Neural crest cell (in vitro differentiated cells): ENCODE data around the gene RHOXF2B. TPM values are rescaled to one million over a fixed set of nuclear protein-coding genes. Genes with fewer than 3 reads are reported as not detected.
"Not testable (repeated sequence)": the region's sequence is repeated elsewhere in the genome, so short reads cannot be mapped to it uniquely, and the experiment has no call there.

Source experiments
- DNase-seq: peaks from one replicate; pipeline ENCODE4 v3.0.0; 2021; ENCODE audit warnings: low read depth, mixed read lengths, low spot score
- H3K27ac Mint-ChIP-seq: one replicate; pipeline ENCODE4 v1.8.0; 2021; ENCODE audit warnings: mild to moderate bottlenecking, mixed read lengths; ENCODE audit not compliant: unreplicated experiment
- H3K27me3 Mint-ChIP-seq: 2 replicates; pipeline ENCODE4 v1.8.0; 2021; ENCODE audit warnings: low read depth, mild to moderate bottlenecking, mixed read lengths
- H3K36me3 Mint-ChIP-seq: 2 replicates; pipeline ENCODE4 v1.8.0; 2021; ENCODE audit warnings: low read depth, mild to moderate bottlenecking, mixed read lengths
- H3K4me1 Mint-ChIP-seq: 2 replicates; pipeline ENCODE4 v1.8.0; 2021; ENCODE audit warnings: mixed read lengths
- H3K4me3 Mint-ChIP-seq: one replicate; pipeline ENCODE4 v1.8.0; 2021; ENCODE audit warnings: mild to moderate bottlenecking, mixed read lengths
- H3K9me3 Mint-ChIP-seq: 2 replicates; pipeline ENCODE4 v1.8.0; 2021; ENCODE audit warnings: mixed read lengths
- CTCF ChIP-seq: fragments of 200-600 bp; sonication (generic); conservative IDR thresholded peaks from 2 replicates; pipeline ENCODE4 v1.5.0; 2021; ENCODE audit warnings: antibody characterized with exemption, mild to moderate bottlenecking
- total RNA-seq: library from RNA; stranded (reverse); gene quantifications from 2 replicates; pipeline ENCODE4 v1.2.1, GENCODE V29; 2021

RHOXF2B gene
- total RNA-seq, 1 donor from 2014 or later, result not detected

- no peak for DNase-seq
- no peaks in the 10 kb centered on the region for H3K36me3 Mint-ChIP-seq
- no peaks in the 10 kb centered on the region for H3K27me3 Mint-ChIP-seq
- H3K4me3 Mint-ChIP-seq, result no peak overlapping the region
- H3K9me3 Mint-ChIP-seq, result peaks cover 5% of the 10 kb centered on the region
- no peaks in the 10 kb centered on the region for H3K4me1 Mint-ChIP-seq
- TF ChIP-seq CTCF, result no peak
- no peak overlapping the region for H3K27ac Mint-ChIP-seq
These were observed 12.7 kb upstream of the RHOXF2B start for GRCh38 chrX:120090208-120090607.

GRCh38 chrX:120087289-120088017 is 10.0 kb upstream of the RHOXF2B start:
- Mint-ChIP-seq H3K4me3 (no peak overlapping the region), H3K27ac (no peak overlapping the region)
- no peak for TF ChIP-seq CTCF

GRCh38 chrX:120085553-120086185 is 8.2 kb upstream of the RHOXF2B start:
- not testable (repeated sequence) for H3K4me3 Mint-ChIP-seq, DNase-seq, H3K4me1 Mint-ChIP-seq, H3K27ac Mint-ChIP-seq, H3K9me3 Mint-ChIP-seq, H3K27me3 Mint-ChIP-seq, H3K36me3 Mint-ChIP-seq

More at GRCh38 chrX:120087289-120088017, 10.0 kb upstream of the RHOXF2B start:
- no peak for DNase-seq
- no peaks in the 10 kb centered on the region for H3K27me3 Mint-ChIP-seq
- no peaks in the 10 kb centered on the region for H3K9me3 Mint-ChIP-seq
- no peaks in the 10 kb centered on the region for H3K4me1 Mint-ChIP-seq
- no peaks in the 10 kb centered on the region for H3K36me3 Mint-ChIP-seq

- not testable (repeated sequence) for DNase-seq, H3K36me3 Mint-ChIP-seq, H3K4me3 Mint-ChIP-seq, H3K9me3 Mint-ChIP-seq, H3K27ac Mint-ChIP-seq, H3K27me3 Mint-ChIP-seq, H3K4me1 Mint-ChIP-seq
These were observed 11.3 kb downstream of the RHOXF2B start for GRCh38 chrX:120066169-120066568.

GRCh38 chrX:120042712-120043111 is 34.8 kb downstream of the RHOXF2B start:
- H3K4me3 Mint-ChIP-seq, H3K9me3 Mint-ChIP-seq, H3K27me3 Mint-ChIP-seq, H3K4me1 Mint-ChIP-seq, H3K27ac Mint-ChIP-seq, H3K36me3 Mint-ChIP-seq, DNase-seq: not testable (repeated sequence)

GRCh38 chrX:120042247-120042646 is 35.2 kb downstream of the RHOXF2B start:
- not testable (repeated sequence) for DNase-seq, H3K27me3 Mint-ChIP-seq, H3K27ac Mint-ChIP-seq, H3K9me3 Mint-ChIP-seq, H3K4me1 Mint-ChIP-seq, H3K4me3 Mint-ChIP-seq, H3K36me3 Mint-ChIP-seq

GRCh38 chrX:120040176-120040575 is 37.3 kb downstream of the RHOXF2B start:
- not testable (repeated sequence) for H3K27ac Mint-ChIP-seq, DNase-seq, H3K4me1 Mint-ChIP-seq, H3K4me3 Mint-ChIP-seq, H3K9me3 Mint-ChIP-seq, H3K36me3 Mint-ChIP-seq, H3K27me3 Mint-ChIP-seq

- H3K4me3 Mint-ChIP-seq, H3K9me3 Mint-ChIP-seq, H3K27me3 Mint-ChIP-seq, H3K27ac Mint-ChIP-seq, H3K4me1 Mint-ChIP-seq, DNase-seq, H3K36me3 Mint-ChIP-seq: not testable (repeated sequence)
These were observed 38.3 kb downstream of the RHOXF2B start for GRCh38 chrX:120039087-120039733.
